CD14-positive monocyte (primary cell): ENCODE measurements around the gene SELENOP. TPM values are rescaled to one million over a fixed set of nuclear protein-coding genes. Genes with fewer than 3 reads are reported as not detected.

Experiments used
- DNase-seq, 3 donors: peaks; one replicate each; pipeline ENCODE4 v3.0.0-alpha.2; 2011 to 2022
- H2AFZ ChIP-seq: 2 replicates; pipeline ENCODE4 v1.6.0; 2012; ENCODE audit warnings: mild to moderate bottlenecking, low read depth, low read length, inconsistent platforms; ENCODE audit not compliant: insufficient read depth, poor library complexity, severe bottlenecking
- H3K27ac ChIP-seq, 2 donors: 1 replicate in 1 of 2; 2 replicates in 1 of 2; pipeline ENCODE4 v1.5.1; 2012 to 2013; ENCODE audit warnings: low read length in 2 of 2, control low read depth in 1 of 2, inconsistent platforms in 1 of 2, low read depth in 1 of 2, mild to moderate bottlenecking in 1 of 2
- H3K27me3 ChIP-seq, 2 donors: one replicate each; pipeline versions ENCODE4 v1.6.0 to v1.6.1; 2011 to 2013; ENCODE audit warnings: low read length in 2 of 2; ENCODE audit not compliant: control insufficient read depth in 2 of 2, insufficient read depth in 2 of 2
- H3K36me3 ChIP-seq, 2 donors: replicated peaks in 1 of 2; 1 replicate in 1 of 2; 2 replicates in 1 of 2; pipeline versions ENCODE4 v1.5.1 to v1.6.1; 2012 to 2013; ENCODE audit warnings: low read length in 2 of 2, control low read depth in 1 of 2, inconsistent platforms in 1 of 2, mild to moderate bottlenecking in 1 of 2; ENCODE audit not compliant: insufficient read depth in 2 of 2, control insufficient read depth in 1 of 2
- H3K4me1 ChIP-seq, 2 donors: 1 replicate in 1 of 2; 2 replicates in 1 of 2; pipeline versions ENCODE4 v1.5.1 to v1.6.1; 2012 to 2013; ENCODE audit warnings: low read length in 2 of 2, control low read depth in 1 of 2, inconsistent platforms in 1 of 2, mild to moderate bottlenecking in 1 of 2, moderate library complexity in 1 of 2; ENCODE audit not compliant: insufficient read depth in 2 of 2, control insufficient read depth in 1 of 2
- H3K4me2 ChIP-seq: replicated peaks from 2 replicates; pipeline ENCODE3; 2012; ENCODE audit warnings: low read length, moderate library complexity, mild to moderate bottlenecking; ENCODE audit not compliant: poor library complexity, severe bottlenecking; ENCODE audit errors: extremely low read depth
- H3K4me3 ChIP-seq, 3 experiments: fragments of 200-600 bp in 1 of 3; sonication (generic) in 1 of 3; replicated peaks in 1 of 3; 1 replicate in 2 of 3; 2 replicates in 1 of 3; pipeline ENCODE4 v1.5.1; 2011 to 2013; ENCODE audit warnings: low read length in 3 of 3, mild to moderate bottlenecking in 3 of 3, control low read depth in 2 of 3, low read depth in 2 of 3, inconsistent platforms in 1 of 3, moderate library complexity in 1 of 3
- H3K79me2 ChIP-seq: 2 replicates; pipeline ENCODE4 v1.6.0; 2012; ENCODE audit warnings: mild to moderate bottlenecking, control low read depth, inconsistent platforms, low read length, moderate library complexity; ENCODE audit not compliant: insufficient read depth
- H3K9ac ChIP-seq: 2 replicates; pipeline ENCODE4 v1.6.0; 2017; ENCODE audit warnings: low read length, mild to moderate bottlenecking; ENCODE audit not compliant: insufficient read depth, poor library complexity, severe bottlenecking
- H3K9me3 ChIP-seq, 2 donors: replicated peaks in 1 of 2; 1 replicate in 1 of 2; 2 replicates in 1 of 2; pipeline versions ENCODE4 v1.5.1 to v1.6.1; 2012 to 2013; ENCODE audit warnings: low read length in 2 of 2, control low read depth in 1 of 2; ENCODE audit not compliant: control insufficient read depth in 1 of 2, insufficient read depth in 1 of 2
- H4K20me1 ChIP-seq: 2 replicates; pipeline ENCODE4 v1.6.0; 2012; ENCODE audit warnings: mild to moderate bottlenecking, low read length, control low read depth, moderate library complexity; ENCODE audit not compliant: insufficient read depth
- H3K27ac Mint-ChIP-seq, 7 donors: one replicate each; pipeline ENCODE4 v1.8.0; 2020; ENCODE audit warnings: mild to moderate bottlenecking in 7 of 7, mixed read lengths in 7 of 7, moderate library complexity in 6 of 7, inconsistent platforms in 2 of 7
- H3K27me3 Mint-ChIP-seq, 3 donors: one replicate each; pipeline ENCODE4 v1.8.0; 2021 to 2022; ENCODE audit warnings: low read depth in 3 of 3, mild to moderate bottlenecking in 3 of 3, mixed read lengths in 3 of 3, moderate library complexity in 3 of 3, inconsistent platforms in 1 of 3
- H3K36me3 Mint-ChIP-seq, 2 donors: one replicate each; pipeline ENCODE4 v1.8.0; 2020; ENCODE audit warnings: mixed read lengths in 2 of 2, inconsistent platforms in 1 of 2, mild to moderate bottlenecking in 1 of 2
- H3K4me1 Mint-ChIP-seq: one replicate; pipeline ENCODE4 v1.8.0; 2020; ENCODE audit warnings: mild to moderate bottlenecking, mixed read lengths
- H3K4me3 Mint-ChIP-seq, 2 donors: one replicate each; pipeline ENCODE4 v1.8.0; 2020; ENCODE audit warnings: mild to moderate bottlenecking in 2 of 2, mixed read lengths in 2 of 2, moderate library complexity in 1 of 2
- H3K9me3 Mint-ChIP-seq, 7 donors: one replicate each; pipeline ENCODE4 v1.8.0; 2020 to 2022; ENCODE audit warnings: mixed read lengths in 7 of 7, mild to moderate bottlenecking in 6 of 7, moderate library complexity in 6 of 7, inconsistent platforms in 2 of 7
- CTCF ChIP-seq: fragments of 200-600 bp; IDR thresholded peaks from one replicate; pipeline ENCODE4 v1.8.0; 2022; ENCODE audit warnings: antibody characterized with exemption, mild to moderate bottlenecking
- WGBS: methylation state at CpG from one replicate; pipeline ENCODE4 v1.1.5; 2013; ENCODE audit warnings: missing lambda C conversion rate; ENCODE audit not compliant: insufficient coverage; 5-methylcytosine and 5-hydroxymethylcytosine counted together
- intact Hi-C, 2 donors: fragments of 100-400 bp; cut with micrococcal nuclease; formaldehyde crosslinking; loops; one replicate each; pipeline versions ENCODE4 v1.15.0 to v1.15.1; 2023
- polyA plus RNA-seq, 3 donors: library from polyadenylated mRNA; depleted of rRNA in 1 of 3; unstranded in 2 of 3; stranded (reverse) in 1 of 3; fragments of 300-500 nt in 2 of 3; fragments of >200 nt in 1 of 3; fragmentation: Illumina TruSeq in 2 of 3; gene quantifications; 1 replicate in 2 of 3; 2 replicates in 1 of 3; pipeline ENCODE4 v1.2.3, GENCODE V29; 2012 to 2021

SELENOP gene
- polyA plus RNA-seq, 3 donors: 0.24 to 0.33 TPM; not detected in 1

DNA sequence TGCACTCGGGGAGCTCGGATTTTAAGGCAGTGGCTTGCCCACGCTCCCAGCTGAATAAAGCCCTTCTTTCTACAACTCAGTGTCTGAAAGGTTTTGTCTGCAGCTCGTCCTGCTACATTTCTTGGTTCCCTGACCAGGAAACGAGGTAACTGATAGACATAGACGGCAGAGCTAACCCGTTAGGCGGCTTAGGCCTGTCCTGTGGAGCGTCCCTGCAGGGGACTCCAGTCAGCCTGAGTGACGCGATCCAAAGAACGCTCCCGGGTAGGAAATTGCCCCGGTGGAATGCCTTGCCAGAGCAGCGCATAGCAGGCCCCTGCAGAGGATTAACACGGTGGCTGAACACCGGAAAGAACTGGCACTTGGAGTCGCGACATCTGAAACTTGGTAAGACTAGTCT, 1.8 kb upstream of the SELENOP start:
- no peak for DNase-seq
- no peak overlapping the region for H3K9ac ChIP-seq
- Mint-ChIP-seq H3K4me1 (peaks cover 16% of the 10 kb centered on the region), H3K27ac (no peak overlapping the region), H3K36me3 (no peaks in the 10 kb centered on the region), H3K9me3 (peaks cover 0 to 3% (median 2%) of the 10 kb centered on the region in 7 donors), H3K27me3 (peaks cover 0 to 2% (median 0%) of the 10 kb centered on the region in 3 donors), H3K4me3 (no peak overlapping the region)
- intact Hi-C loops: no loop called here
- no peak overlapping the region for H3K4me3 ChIP-seq
- no peak overlapping the region for H3K4me2 ChIP-seq
- H4K20me1 ChIP-seq: no peaks in the 10 kb centered on the region
- H3K9me3 ChIP-seq: no peaks in the 10 kb centered on the region
- H3K27me3 ChIP-seq: no peaks in the 10 kb centered on the region
- H2AFZ ChIP-seq: no peak overlapping the region
- H3K27ac ChIP-seq: no peak overlapping the region
- H3K79me2 ChIP-seq: no peaks in the 10 kb centered on the region
- TF ChIP-seq CTCF: no peak
- 96% methylated on average over 14 of the region's 19 CpGs for WGBS
- H3K36me3 ChIP-seq: no peaks in the 10 kb centered on the region
- peaks cover 6 to 8% of the 10 kb centered on the region in 2 donors for H3K4me1 ChIP-seq

DNA sequence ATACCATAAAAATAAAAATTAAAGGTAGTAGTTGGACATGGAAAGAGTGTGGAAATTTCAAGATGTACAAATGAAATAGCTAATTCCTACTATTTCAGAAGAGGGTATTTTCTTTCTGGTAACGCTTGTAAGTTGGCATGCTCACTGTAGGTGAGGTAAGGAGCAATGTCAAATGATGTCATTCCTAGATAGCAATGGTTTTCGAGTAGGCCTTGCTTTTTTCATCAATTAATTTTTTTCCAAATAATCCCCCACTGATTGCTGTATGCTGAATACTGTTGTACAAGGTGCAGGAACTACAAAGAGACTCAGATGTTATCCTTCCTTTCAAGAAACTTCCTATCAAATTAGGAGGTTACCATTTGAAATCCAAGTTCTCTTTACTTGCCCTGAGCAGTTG, 928 bp upstream of the SELENOP start:
- H3K4me1 Mint-ChIP-seq: peaks cover 16% of the 10 kb centered on the region
- no peak for DNase-seq
- no peak overlapping the region for H3K27ac ChIP-seq
- no peaks in the 10 kb centered on the region for H4K20me1 ChIP-seq
- WGBS: no CpG with 5 or more reads among the region's 2 CpGs
- peaks cover 0 to 2% (median 0%) of the 10 kb centered on the region in 3 donors for H3K27me3 Mint-ChIP-seq
- H3K36me3 ChIP-seq: no peaks in the 10 kb centered on the region
- H3K4me2 ChIP-seq: no peak overlapping the region
- H3K4me3 ChIP-seq: no peak overlapping the region
- intact Hi-C loops: no loop called here
- H3K9me3 Mint-ChIP-seq: peaks cover 0 to 2% (median 0%) of the 10 kb centered on the region in 7 donors
- H3K79me2 ChIP-seq: no peaks in the 10 kb centered on the region
- no peak overlapping the region for H2AFZ ChIP-seq
- H3K36me3 Mint-ChIP-seq: no peaks in the 10 kb centered on the region
- H3K9ac ChIP-seq: no peak overlapping the region
- peaks cover 6 to 8% of the 10 kb centered on the region in 2 donors for H3K4me1 ChIP-seq
- no peak for TF ChIP-seq CTCF
- no peak overlapping the region for H3K27ac Mint-ChIP-seq
- no peaks in the 10 kb centered on the region for H3K27me3 ChIP-seq
- no peak overlapping the region for H3K4me3 Mint-ChIP-seq
- H3K9me3 ChIP-seq: no peaks in the 10 kb centered on the region
